Choroid plexus epithelial cell (primary cell): ENCODE results near the gene CAPN15.

Source experiments
- DNase-seq: peaks from one replicate; pipeline ENCODE4 v3.0.0-alpha.2; 2010; ENCODE audit warnings: low read depth
- H3K4me3 ChIP-seq: 2 replicates; pipeline ENCODE4 v1.5.1; 2011; ENCODE audit warnings: low read depth, mild to moderate bottlenecking, control low read depth, low read length, moderate library complexity
- TF ChIP-seq, protein P1 (sequence below): conservative IDR thresholded peaks from 2 replicates; pipeline ENCODE4 v1.5.1; 2011; ENCODE audit warnings: low read depth, mild to moderate bottlenecking, control low read depth, inconsistent platforms, low read length, moderate library complexity

The CAPN15 gene

GRCh38 chr16:561413-561794 is 33.9 kb downstream of the CAPN15 start:
- no peak for DNase-seq
- no peak overlapping the region for H3K4me3 ChIP-seq

GRCh38 chr16:561957-562938 is 34.7 kb downstream of the CAPN15 start:
- TF ChIP-seq, protein P1, sequence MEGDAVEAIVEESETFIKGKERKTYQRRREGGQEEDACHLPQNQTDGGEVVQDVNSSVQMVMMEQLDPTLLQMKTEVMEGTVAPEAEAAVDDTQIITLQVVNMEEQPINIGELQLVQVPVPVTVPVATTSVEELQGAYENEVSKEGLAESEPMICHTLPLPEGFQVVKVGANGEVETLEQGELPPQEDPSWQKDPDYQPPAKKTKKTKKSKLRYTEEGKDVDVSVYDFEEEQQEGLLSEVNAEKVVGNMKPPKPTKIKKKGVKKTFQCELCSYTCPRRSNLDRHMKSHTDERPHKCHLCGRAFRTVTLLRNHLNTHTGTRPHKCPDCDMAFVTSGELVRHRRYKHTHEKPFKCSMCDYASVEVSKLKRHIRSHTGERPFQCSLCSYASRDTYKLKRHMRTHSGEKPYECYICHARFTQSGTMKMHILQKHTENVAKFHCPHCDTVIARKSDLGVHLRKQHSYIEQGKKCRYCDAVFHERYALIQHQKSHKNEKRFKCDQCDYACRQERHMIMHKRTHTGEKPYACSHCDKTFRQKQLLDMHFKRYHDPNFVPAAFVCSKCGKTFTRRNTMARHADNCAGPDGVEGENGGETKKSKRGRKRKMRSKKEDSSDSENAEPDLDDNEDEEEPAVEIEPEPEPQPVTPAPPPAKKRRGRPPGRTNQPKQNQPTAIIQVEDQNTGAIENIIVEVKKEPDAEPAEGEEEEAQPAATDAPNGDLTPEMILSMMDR = no peak
- H3K4me3 ChIP-seq = no peak overlapping the region
- no peak for DNase-seq

More at GRCh38 chr16:561413-561794, 33.9 kb downstream of the CAPN15 start:
- TF ChIP-seq, protein P1 = no peak

- TF ChIP-seq, protein P1 = no peak
- H3K4me3 ChIP-seq = no peak overlapping the region
- no peak for DNase-seq
These were observed 35.6 kb downstream of the CAPN15 start for GRCh38 chr16:563072-563644.

GRCh38 chr16:564690-565418 is 37.3 kb downstream of the CAPN15 start:
- no peak overlapping the region for H3K4me3 ChIP-seq
- no peak for DNase-seq
- TF ChIP-seq, protein P1 = no peak

- no peak for DNase-seq
- H3K4me3 ChIP-seq = no peak overlapping the region
- TF ChIP-seq, protein P1 = no peak
These were observed 38.2 kb downstream of the CAPN15 start for GRCh38 chr16:565419-566330.
